Measurements from ENCODE around the gene KLHL4.
"Not testable (repeated sequence)": the region's sequence is repeated elsewhere in the genome, so short reads cannot be mapped to it uniquely, and the experiment has no call there.

DNA sequence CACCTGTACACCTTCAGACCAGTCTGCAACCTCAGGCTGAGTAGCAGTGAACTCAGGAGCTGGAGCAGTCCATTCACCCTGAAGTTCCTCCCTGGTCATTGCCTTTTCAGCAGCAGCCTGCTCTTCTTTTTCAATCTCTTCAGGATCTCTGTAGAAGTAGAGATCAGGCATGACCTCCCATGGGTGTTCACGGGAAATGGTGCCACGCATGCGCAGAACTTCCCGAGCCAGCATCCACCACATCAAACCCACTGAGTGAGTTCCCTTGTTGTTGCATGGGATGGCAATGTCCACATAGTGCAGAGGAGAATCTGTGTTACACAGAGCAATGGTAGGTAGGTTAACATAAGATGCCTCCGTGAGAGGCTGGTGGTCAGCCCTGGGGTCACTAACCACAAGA is 185.9 kb downstream of the KLHL4 start:
- TF ChIP-seq SUZ12 (IDR thresholded peaks at IDR 0.05; ENCODE audit: extremely low read depth, insufficient read depth, insufficient read length); ZNF274 (IDR thresholded peaks at IDR 0.05; ENCODE audit: low read depth, low read length): not testable (repeated sequence)

Data from NT2/D1 (cell line).